ENCODE measurements around the gene APMAP.

The APMAP gene

DNA sequence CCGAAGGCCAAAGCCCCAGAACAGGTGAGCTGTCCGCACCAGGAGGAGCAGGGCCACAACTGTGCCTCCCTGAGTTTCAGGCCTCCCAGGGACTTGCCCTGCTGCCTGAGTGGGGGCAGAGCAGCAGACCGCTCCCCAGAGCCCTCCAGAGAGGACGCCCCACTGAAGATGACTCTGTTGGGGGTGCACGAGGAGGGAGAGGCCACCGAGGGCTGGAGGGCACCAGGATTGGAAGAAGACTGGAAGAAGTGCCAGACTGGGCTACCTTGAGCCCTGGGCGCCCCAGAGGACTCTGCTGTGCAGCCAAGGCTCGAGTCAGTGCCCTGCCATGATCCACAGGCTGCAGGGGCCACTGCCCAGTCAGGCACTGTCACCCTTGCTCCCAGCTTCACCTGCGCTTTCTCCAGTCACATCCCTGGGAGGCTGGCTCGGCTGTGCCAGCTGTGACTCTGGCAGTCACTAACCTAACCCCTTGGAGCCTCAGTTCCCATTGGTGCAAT lies 32.2 kb downstream of the APMAP start:
- TF ChIP-seq YY1 (IDR thresholded peaks at IDR 0.05; ENCODE audit: low read depth), result no peak

DNA sequence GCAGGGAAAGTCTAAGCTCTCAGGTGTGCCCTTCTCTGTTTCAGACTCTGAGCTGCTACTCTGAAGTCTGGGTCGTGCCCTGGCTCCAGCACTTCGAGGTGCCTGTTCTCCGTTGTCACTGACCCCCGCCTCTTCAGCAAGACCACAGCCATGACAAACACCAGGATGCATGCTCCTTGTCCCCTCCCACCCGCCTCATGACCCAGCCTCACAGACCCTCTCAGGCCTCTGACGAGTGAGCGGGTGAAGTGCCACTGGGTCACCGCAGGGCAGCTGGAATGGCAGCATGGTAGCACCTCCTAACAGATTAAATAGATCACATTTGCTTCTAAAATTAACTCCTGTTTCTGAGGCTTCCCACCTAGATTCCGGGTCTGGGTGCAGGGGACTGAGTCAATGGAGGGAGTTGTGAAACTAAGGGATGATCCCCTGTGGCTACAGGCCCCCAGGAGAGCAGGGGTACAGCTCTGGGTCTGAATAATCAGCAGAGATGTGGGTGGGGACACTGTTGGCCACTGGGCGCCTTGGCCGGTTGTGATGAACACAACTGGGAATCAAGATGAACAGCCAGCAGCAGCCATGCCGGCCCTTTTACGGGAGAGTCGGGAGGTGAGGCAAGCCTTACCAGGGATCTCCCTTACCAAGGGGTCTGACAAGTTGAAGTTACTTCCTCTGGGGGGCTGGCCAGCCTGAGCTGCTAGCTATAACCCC lies 32.8 kb downstream of the APMAP start:
- TF ChIP-seq ZBTB7A (IDR thresholded peaks at IDR 0.05; ENCODE audit: low read depth) (no peak), EGR1 (IDR thresholded peaks at IDR 0.05) (no peak), TAF1 (IDR thresholded peaks at IDR 0.05; ENCODE audit: low read depth) (no peak), FOXM1 (IDR thresholded peaks at IDR 0.05; ENCODE audit: borderline replicate concordance, low read depth) (no peak)
- TF ChIP-seq, protein P1, sequence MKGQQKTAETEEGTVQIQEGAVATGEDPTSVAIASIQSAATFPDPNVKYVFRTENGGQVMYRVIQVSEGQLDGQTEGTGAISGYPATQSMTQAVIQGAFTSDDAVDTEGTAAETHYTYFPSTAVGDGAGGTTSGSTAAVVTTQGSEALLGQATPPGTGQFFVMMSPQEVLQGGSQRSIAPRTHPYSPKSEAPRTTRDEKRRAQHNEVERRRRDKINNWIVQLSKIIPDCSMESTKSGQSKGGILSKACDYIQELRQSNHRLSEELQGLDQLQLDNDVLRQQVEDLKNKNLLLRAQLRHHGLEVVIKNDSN (IDR thresholded peaks at IDR 0.05), result no peak
- TF ChIP-seq, protein P2, sequence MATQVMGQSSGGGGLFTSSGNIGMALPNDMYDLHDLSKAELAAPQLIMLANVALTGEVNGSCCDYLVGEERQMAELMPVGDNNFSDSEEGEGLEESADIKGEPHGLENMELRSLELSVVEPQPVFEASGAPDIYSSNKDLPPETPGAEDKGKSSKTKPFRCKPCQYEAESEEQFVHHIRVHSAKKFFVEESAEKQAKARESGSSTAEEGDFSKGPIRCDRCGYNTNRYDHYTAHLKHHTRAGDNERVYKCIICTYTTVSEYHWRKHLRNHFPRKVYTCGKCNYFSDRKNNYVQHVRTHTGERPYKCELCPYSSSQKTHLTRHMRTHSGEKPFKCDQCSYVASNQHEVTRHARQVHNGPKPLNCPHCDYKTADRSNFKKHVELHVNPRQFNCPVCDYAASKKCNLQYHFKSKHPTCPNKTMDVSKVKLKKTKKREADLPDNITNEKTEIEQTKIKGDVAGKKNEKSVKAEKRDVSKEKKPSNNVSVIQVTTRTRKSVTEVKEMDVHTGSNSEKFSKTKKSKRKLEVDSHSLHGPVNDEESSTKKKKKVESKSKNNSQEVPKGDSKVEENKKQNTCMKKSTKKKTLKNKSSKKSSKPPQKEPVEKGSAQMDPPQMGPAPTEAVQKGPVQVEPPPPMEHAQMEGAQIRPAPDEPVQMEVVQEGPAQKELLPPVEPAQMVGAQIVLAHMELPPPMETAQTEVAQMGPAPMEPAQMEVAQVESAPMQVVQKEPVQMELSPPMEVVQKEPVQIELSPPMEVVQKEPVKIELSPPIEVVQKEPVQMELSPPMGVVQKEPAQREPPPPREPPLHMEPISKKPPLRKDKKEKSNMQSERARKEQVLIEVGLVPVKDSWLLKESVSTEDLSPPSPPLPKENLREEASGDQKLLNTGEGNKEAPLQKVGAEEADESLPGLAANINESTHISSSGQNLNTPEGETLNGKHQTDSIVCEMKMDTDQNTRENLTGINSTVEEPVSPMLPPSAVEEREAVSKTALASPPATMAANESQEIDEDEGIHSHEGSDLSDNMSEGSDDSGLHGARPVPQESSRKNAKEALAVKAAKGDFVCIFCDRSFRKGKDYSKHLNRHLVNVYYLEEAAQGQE (IDR thresholded peaks at IDR 0.05; ENCODE audit: low read depth), result no peak

DNA sequence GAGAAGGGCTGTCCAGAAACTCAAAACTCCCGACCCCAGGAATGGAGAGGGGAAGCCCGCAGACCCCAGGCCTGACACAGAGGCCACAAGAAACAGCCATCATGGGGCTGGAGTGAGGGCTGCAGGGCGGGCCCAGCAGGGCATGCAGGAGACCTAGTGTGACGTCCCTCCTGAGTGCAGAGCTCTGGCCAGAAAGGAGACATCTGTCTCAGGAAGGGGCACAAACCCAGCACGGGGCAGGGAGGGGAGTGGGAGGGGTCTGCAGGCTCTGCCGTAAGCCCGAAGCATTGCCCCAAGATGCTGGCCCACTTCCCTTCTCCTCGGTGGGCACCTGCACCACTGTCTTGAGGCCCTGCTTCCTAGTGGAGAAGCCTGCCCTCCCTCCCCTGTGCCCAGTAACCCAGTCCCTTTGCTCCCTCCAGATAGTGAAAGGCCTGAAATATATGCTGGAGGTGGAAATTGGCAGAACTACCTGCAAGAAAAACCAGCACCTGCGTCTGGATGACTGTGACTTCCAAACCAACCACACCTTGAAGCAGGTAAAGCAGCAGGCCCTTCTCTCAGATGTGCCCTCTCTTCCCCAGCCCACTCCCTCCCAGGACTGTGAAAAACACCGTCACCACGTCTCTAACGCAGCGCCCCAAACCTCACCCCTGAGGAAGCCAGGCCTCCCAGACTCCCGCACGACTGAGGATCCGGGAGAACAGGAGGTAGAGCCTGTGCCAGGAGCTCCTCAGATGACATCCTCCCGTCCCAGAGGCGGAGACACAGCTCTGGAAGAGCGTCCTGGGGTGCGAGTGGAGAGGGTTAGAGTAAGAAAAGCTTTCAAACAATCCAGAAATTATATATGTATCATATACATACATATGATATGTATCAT lies 33.8 kb downstream of the APMAP start:
- TF ChIP-seq, protein P1 (IDR thresholded peaks at IDR 0.05), result no peak
- TF ChIP-seq RAD21 (IDR thresholded peaks at IDR 0.05; ENCODE audit: low read depth), result no peak
- TF ChIP-seq, protein P2 (IDR thresholded peaks at IDR 0.05; ENCODE audit: low read depth), result no peak
- TF ChIP-seq YY1 (IDR thresholded peaks at IDR 0.05; ENCODE audit: low read depth), result no peak
- TF ChIP-seq NFIC (IDR thresholded peaks at IDR 0.05), result no peak
- no peak for TF ChIP-seq CEBPB (IDR thresholded peaks at IDR 0.05)
- no peak for TF ChIP-seq EGR1 (IDR thresholded peaks at IDR 0.05)
- no peak for TF ChIP-seq TCF12 (IDR thresholded peaks at IDR 0.05; ENCODE audit: low read depth)
- TF ChIP-seq EP300 (IDR thresholded peaks at IDR 0.05; ENCODE audit: borderline replicate concordance), result no peak
- TF ChIP-seq, protein P3, sequence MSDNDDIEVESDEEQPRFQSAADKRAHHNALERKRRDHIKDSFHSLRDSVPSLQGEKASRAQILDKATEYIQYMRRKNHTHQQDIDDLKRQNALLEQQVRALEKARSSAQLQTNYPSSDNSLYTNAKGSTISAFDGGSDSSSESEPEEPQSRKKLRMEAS (IDR thresholded peaks at IDR 0.05), result no peak
- no peak for TF ChIP-seq FOXM1 (IDR thresholded peaks at IDR 0.05; ENCODE audit: borderline replicate concordance, low read depth)
- TF ChIP-seq TAF1 (IDR thresholded peaks at IDR 0.05; ENCODE audit: low read depth), result no peak
- no peak for TF ChIP-seq CREB1 (IDR thresholded peaks at IDR 0.05; ENCODE audit: low read depth)
- no peak for TF ChIP-seq ZBTB7A (IDR thresholded peaks at IDR 0.05; ENCODE audit: low read depth)
- TF ChIP-seq TEAD4 (IDR thresholded peaks at IDR 0.05), result no peak

DNA sequence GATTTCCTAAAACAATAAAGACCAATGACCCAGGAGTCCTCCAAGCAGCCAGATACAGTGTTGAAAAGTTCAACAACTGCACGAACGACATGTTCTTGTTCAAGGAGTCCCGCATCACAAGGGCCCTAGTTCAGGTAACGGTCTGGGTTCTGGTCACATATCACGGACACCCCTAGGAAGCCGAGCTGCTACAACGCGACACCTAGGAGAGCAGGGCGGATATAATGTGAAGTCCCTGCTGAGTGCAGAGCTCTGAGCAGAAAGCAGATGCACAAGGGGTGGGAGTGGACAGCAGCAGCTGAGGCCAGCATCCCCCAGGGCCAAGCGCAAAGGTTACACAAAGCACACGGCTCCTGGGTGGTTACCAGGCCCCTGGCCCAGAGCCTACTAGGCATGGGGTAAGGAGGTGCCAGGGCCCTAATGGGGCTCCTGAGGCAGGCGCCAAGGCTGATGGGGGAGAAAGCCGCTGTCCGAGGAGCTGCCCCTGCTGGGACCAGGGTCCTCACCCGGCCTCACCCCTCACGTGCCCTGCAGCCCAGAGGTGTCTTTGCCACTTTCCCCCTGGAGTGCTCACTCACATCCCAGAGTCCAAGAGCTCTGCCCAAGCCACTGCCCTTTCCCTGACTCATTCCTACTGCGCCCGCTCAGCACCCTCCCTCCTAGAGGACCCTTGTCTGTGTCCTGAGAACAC lies 35.1 kb downstream of the APMAP start:
- TF ChIP-seq RAD21 (IDR thresholded peaks at IDR 0.05; ENCODE audit: low read depth) (no peak), NFIC (IDR thresholded peaks at IDR 0.05) (no peak), EGR1 (IDR thresholded peaks at IDR 0.05) (no peak), EP300 (IDR thresholded peaks at IDR 0.05; ENCODE audit: borderline replicate concordance) (no peak), ZBTB7A (IDR thresholded peaks at IDR 0.05; ENCODE audit: low read depth) (no peak), YY1 (IDR thresholded peaks at IDR 0.05; ENCODE audit: low read depth) (no peak), CEBPB (IDR thresholded peaks at IDR 0.05) (no peak), TCF12 (IDR thresholded peaks at IDR 0.05; ENCODE audit: low read depth) (no peak), CREB1 (IDR thresholded peaks at IDR 0.05; ENCODE audit: low read depth) (no peak)
- TF ChIP-seq, protein P1 (IDR thresholded peaks at IDR 0.05), result no peak
- TF ChIP-seq, protein P3 (IDR thresholded peaks at IDR 0.05), result no peak
- TF ChIP-seq, protein P2 (IDR thresholded peaks at IDR 0.05; ENCODE audit: low read depth), result no peak

Data from Ishikawa (cell line).